ENCODE data around the gene TMOD3. TPM values are rescaled to one million over a fixed set of nuclear protein-coding genes. Genes with fewer than 3 reads are reported as not detected.
"Not testable (repeated sequence)": the region's sequence is repeated elsewhere in the genome, so short reads cannot be mapped to it uniquely, and the experiment has no call there.

TMOD3 gene
- total and polyA plus RNA-seq, 2 donors from 2014 or later: 8.9 to 49.0 TPM

GRCh38 chr15:51782357-51782896 lies 47.0 kb upstream of the TMOD3 start:
- Histone ChIP-seq H3K4me3 (ENCODE audit: low read length in 3 of 3) (no peak overlapping the region), H3K36me3 (ENCODE audit: control insufficient read depth in 2 of 3, insufficient read depth in 3 of 3, low read length in 3 of 3) (no peaks in the 10 kb centered on the region), H3K4me1 (ENCODE audit: control insufficient read depth in 2 of 3, insufficient read depth in 2 of 3, low read depth in 1 of 3, low read length in 3 of 3) (no peaks in the 10 kb centered on the region), H3K9ac (ENCODE audit: low read length in 3 of 3) (no peak overlapping the region), H3K27ac (ENCODE audit: low read depth in 2 of 2, low read length in 2 of 2) (no peak overlapping the region), H3K27me3 (ENCODE audit: control insufficient read depth, insufficient read depth, low read length) (no peaks in the 10 kb centered on the region), H3K9me3 (ENCODE audit: control insufficient read depth in 2 of 3, insufficient read depth in 1 of 3, low read length in 3 of 3) (no peaks in the 10 kb centered on the region)
- TF ChIP-seq CTCF (IDR thresholded peaks at IDR 0.05; ENCODE audit: borderline replicate concordance, extremely low read depth, insufficient read depth): no peak
- DNase-seq: no peak
- FAIRE-seq: no peak
- intact Hi-C loops (cut with DNase I): no loop called here

- DNase-seq (no peak), FAIRE-seq (no peak)
- H3K4me3 ChIP-seq (ENCODE audit: low read length in 3 of 3): no peak overlapping the region
- H3K9ac ChIP-seq (ENCODE audit: low read length in 3 of 3): no peak overlapping the region
- intact Hi-C loops (cut with DNase I): no loop called here
- no peaks in the 10 kb centered on the region for H3K27me3 ChIP-seq (ENCODE audit: control insufficient read depth, insufficient read depth, low read length)
- no peaks in the 10 kb centered on the region for H3K4me1 ChIP-seq (ENCODE audit: control insufficient read depth in 2 of 3, insufficient read depth in 2 of 3, low read depth in 1 of 3, low read length in 3 of 3)
- H3K9me3 ChIP-seq (ENCODE audit: control insufficient read depth in 2 of 3, insufficient read depth in 1 of 3, low read length in 3 of 3): no peaks in the 10 kb centered on the region
- no peak for TF ChIP-seq CTCF (IDR thresholded peaks at IDR 0.05; ENCODE audit: borderline replicate concordance, extremely low read depth, insufficient read depth)
- H3K27ac ChIP-seq (ENCODE audit: low read depth in 2 of 2, low read length in 2 of 2): no peak overlapping the region
- no peaks in the 10 kb centered on the region for H3K36me3 ChIP-seq (ENCODE audit: control insufficient read depth in 2 of 3, insufficient read depth in 3 of 3, low read length in 3 of 3)
These were observed 45.5 kb upstream of the TMOD3 start for GRCh38 chr15:51783967-51784366.

GRCh38 chr15:51787130-51787529 lies 42.3 kb upstream of the TMOD3 start:
- H3K9me3 ChIP-seq (ENCODE audit: control insufficient read depth in 2 of 3, insufficient read depth in 1 of 3, low read length in 3 of 3); H3K36me3 ChIP-seq (ENCODE audit: control insufficient read depth in 2 of 3, insufficient read depth in 3 of 3, low read length in 3 of 3); H3K4me3 ChIP-seq (ENCODE audit: low read length in 3 of 3); intact Hi-C loops (cut with DNase I); H3K27ac ChIP-seq (ENCODE audit: low read depth in 2 of 2, low read length in 2 of 2); H3K9ac ChIP-seq (ENCODE audit: low read length in 3 of 3); H3K4me1 ChIP-seq (ENCODE audit: control insufficient read depth in 2 of 3, insufficient read depth in 2 of 3, low read depth in 1 of 3, low read length in 3 of 3); FAIRE-seq; H3K27me3 ChIP-seq (ENCODE audit: control insufficient read depth, insufficient read depth, low read length): not testable (repeated sequence)
- DNase-seq: peak in 1 of 5 donors; percentile 59

DNA sequence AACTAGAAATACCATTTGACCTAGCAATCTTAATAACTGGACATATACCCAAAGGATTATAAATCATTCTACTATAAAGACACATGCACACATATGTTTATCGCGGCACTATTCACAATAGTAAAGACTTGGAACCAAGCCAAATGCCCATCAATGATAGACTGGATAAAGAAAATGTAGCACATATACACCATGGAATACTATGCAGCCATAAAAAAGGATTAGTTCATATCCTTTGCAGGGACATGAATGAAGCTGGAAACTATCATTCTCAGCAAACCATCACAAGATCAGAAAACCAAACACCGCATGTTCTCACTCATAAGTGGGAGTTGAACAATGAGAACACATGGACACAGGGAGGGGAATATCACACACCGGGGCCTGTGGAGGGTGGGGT lies 37.0 kb upstream of the TMOD3 start:
- H3K4me3 ChIP-seq (ENCODE audit: low read length in 3 of 3); FAIRE-seq; H3K36me3 ChIP-seq (ENCODE audit: control insufficient read depth in 2 of 3, insufficient read depth in 3 of 3, low read length in 3 of 3); H3K27ac ChIP-seq (ENCODE audit: low read depth in 2 of 2, low read length in 2 of 2); intact Hi-C loops (cut with DNase I); H3K27me3 ChIP-seq (ENCODE audit: control insufficient read depth, insufficient read depth, low read length); H3K9me3 ChIP-seq (ENCODE audit: control insufficient read depth in 2 of 3, insufficient read depth in 1 of 3, low read length in 3 of 3); H3K9ac ChIP-seq (ENCODE audit: low read length in 3 of 3); H3K4me1 ChIP-seq (ENCODE audit: control insufficient read depth in 2 of 3, insufficient read depth in 2 of 3, low read depth in 1 of 3, low read length in 3 of 3); DNase-seq: not testable (repeated sequence)
